ENCODE data around the gene NCKAP1.
"Not testable (repeated sequence)": the region's sequence is repeated elsewhere in the genome, so short reads cannot be mapped to it uniquely, and the experiment has no call there.

NCKAP1 gene

DNA sequence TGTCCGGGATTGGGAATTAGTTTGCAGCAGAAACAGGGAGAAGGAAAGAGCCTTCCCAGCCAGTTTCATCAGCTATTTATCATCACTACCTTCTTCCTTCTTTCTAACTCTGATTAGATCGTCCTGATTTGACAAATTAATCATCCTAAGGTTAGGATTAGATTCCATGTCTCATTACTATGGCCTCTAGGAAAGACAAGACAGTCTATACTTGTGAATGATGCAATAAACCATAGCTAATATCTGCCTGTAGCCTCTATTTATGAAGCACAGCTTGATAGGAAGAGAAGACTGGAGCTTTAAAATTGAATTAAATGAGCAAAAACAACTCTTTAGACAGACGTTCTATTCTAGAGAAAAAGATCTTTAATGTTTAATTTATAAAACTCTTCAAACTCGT, 146.6 kb downstream of the NCKAP1 start:
- no peak for DNase-seq (ENCODE audit: insufficient read length, low spot score)
- TF ChIP-seq POLR2A (IDR thresholded peaks at IDR 0.05; ENCODE audit: low read depth, low read length), result no peak
- FAIRE-seq, result no peak

- TF ChIP-seq POLR2A (IDR thresholded peaks at IDR 0.05; ENCODE audit: low read depth, low read length), result no peak
- FAIRE-seq (no peak), DNase-seq (ENCODE audit: insufficient read length, low spot score) (no peak)
These were observed 147.4 kb downstream of the NCKAP1 start for GRCh38 chr2:182890773-182891378.

- TF ChIP-seq POLR2A (IDR thresholded peaks at IDR 0.05; ENCODE audit: low read depth, low read length), result no peak
- DNase-seq (ENCODE audit: insufficient read length, low spot score), result no peak
- FAIRE-seq, result no peak
These were observed 148.0 kb downstream of the NCKAP1 start for GRCh38 chr2:182890305-182890704.

GRCh38 chr2:182887753-182888415, 150.4 kb downstream of the NCKAP1 start:
- TF ChIP-seq POLR2A (IDR thresholded peaks at IDR 0.05; ENCODE audit: low read depth, low read length), result no peak

GRCh38 chr2:182887093-182887492, 151.2 kb downstream of the NCKAP1 start:
- DNase-seq (ENCODE audit: insufficient read length, low spot score), result no peak
- TF ChIP-seq POLR2A (IDR thresholded peaks at IDR 0.05; ENCODE audit: low read depth, low read length), result no peak
- no peak for FAIRE-seq

More at GRCh38 chr2:182887753-182888415, 150.4 kb downstream of the NCKAP1 start:
- DNase-seq (ENCODE audit: insufficient read length, low spot score), result no peak
- FAIRE-seq, result no peak

DNA sequence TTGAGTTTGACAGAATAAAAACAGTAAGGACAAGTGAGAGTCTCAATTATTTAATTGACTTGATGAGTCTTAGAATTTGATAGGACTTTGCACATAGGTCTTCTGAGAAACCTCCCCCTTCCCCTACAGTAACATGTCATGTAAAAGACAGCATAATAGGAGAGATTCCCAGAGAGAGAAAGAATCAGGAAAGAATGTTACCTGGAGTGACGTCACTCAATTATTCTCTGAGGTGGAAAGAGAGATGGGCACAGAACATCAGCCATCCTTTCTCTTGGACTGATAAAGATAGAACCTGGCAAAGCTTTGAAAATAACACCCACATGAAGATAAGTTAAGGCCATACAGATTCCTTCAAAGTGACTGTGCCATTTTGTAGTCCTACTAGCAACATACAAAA, 152.5 kb downstream of the NCKAP1 start:
- FAIRE-seq (no peak), DNase-seq (ENCODE audit: insufficient read length, low spot score) (no peak)
- TF ChIP-seq POLR2A (IDR thresholded peaks at IDR 0.05; ENCODE audit: low read depth, low read length), result no peak

GRCh38 chr2:182883451-182883850, 154.8 kb downstream of the NCKAP1 start:
- no peak for TF ChIP-seq POLR2A (IDR thresholded peaks at IDR 0.05; ENCODE audit: low read depth, low read length)
- DNase-seq (ENCODE audit: insufficient read length, low spot score), result no peak
- FAIRE-seq, result no peak

- not testable (repeated sequence) for DNase-seq (ENCODE audit: insufficient read length, low spot score); FAIRE-seq
These were observed 158.2 kb downstream of the NCKAP1 start for GRCh38 chr2:182880100-182880499.

GRCh38 chr2:182876653-182877052, 161.6 kb downstream of the NCKAP1 start:
- DNase-seq (ENCODE audit: insufficient read length, low spot score); FAIRE-seq: not testable (repeated sequence)

- no peak for TF ChIP-seq POLR2A (IDR thresholded peaks at IDR 0.05; ENCODE audit: low read depth, low read length)
- FAIRE-seq, result no peak
- DNase-seq (ENCODE audit: insufficient read length, low spot score), result peak; percentile 26
These were observed 168.0 kb downstream of the NCKAP1 start for GRCh38 chr2:182870227-182870626.

DNA sequence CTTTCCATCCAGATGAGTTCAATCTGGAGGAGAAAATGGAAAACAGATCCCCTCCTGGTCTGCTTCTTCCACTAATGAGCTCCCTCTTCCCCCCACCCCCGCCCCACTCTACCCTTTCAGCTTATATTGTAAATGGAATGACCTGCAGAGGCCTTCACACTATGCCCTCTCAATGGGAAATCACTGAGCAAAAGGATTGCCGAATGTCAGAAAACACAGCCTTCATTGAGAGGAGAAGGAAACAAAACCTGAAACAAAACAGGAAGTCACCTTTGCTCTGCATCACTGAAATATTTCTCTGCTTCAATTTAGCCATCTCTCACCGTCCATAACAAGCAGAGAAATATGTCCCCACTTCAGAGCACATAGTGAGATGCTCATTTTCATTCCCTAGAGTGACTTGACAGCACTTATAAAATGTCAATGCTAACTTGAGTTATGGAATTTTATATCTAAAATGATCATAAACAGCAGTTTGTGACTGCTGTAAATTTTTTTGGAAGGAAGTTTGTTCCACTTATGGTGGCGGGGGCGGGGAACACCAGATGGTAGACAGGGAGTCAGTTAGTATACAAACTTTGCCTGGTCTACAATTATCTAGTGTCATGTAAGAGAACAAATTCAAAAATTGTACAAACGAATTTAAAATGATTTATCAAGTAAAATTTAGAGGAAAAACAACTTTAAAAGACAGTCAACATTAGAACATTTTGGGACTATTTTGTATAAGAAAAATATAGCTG, 170.0 kb downstream of the NCKAP1 start:
- DNase-seq (ENCODE audit: insufficient read length, low spot score), result no peak
- FAIRE-seq, result no peak
- TF ChIP-seq POLR2A (IDR thresholded peaks at IDR 0.05; ENCODE audit: low read depth, low read length), result no peak

GRCh38 chr2:182867426-182868053, 170.7 kb downstream of the NCKAP1 start:
- DNase-seq (ENCODE audit: insufficient read length, low spot score) (no peak), FAIRE-seq (no peak)
- TF ChIP-seq POLR2A (IDR thresholded peaks at IDR 0.05; ENCODE audit: low read depth, low read length), result no peak

GRCh38 chr2:182866461-182867406, 171.5 kb downstream of the NCKAP1 start, which contains the start of gene FRZB:
FRZB (minus strand) TSS chr2:182866637; CDS start chr2:182866552, 85 bp downstream.
- TF ChIP-seq POLR2A (IDR thresholded peaks at IDR 0.05; ENCODE audit: low read depth, low read length), result no peak; the same call in 1 of the 2 replicates
- DNase-seq (ENCODE audit: insufficient read length, low spot score), result no peak
- no peak for FAIRE-seq
